SK-N-MC (cell line): ENCODE measurements around the gene TAAR1.

Source experiments
- EZH2 ChIP-seq: fragments of 200-600 bp; sonication (generic); IDR thresholded peaks from one replicate; pipeline ENCODE4 v1.6.1; 2017; ENCODE audit warnings: antibody characterized with exemption
- POLR2AphosphoS5 ChIP-seq: IDR thresholded peaks from 2 replicates; pipeline ENCODE4 v1.6.1; 2012; ENCODE audit warnings: mild to moderate bottlenecking, low read depth, low read length, borderline replicate concordance

DNA sequence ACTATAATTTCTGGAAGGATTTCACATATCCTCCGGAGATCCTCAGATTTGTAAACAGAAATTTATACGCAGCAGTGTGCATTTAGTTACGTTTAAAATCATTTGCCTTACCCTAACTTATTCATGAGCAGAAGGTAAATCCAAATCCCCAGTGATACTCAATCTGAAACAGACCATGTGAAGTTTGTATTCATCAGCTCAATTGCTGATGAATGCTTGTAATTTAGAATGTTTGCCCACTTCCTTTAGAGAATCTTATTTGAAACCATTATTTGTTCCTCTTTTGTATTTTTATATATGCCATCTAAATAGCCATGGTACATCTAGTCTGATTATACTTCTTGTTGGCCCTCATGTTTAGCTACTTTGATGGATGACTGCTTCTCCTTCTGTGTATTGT, 15.4 kb downstream of the TAAR1 start:
- TF ChIP-seq EZH2 (no peak), POLR2AphosphoS5 (no peak)
